Measurements from ENCODE around the gene LEMD2.

LEMD2 gene

GRCh38 chr6:33756211-33756954 lies 32.5 kb downstream of the LEMD2 start:
- ATAC-seq (replicated peaks) = no peak
- H3K9me3 Mint-ChIP-seq = no peaks in the 10 kb centered on the region
- H3K4me3 Mint-ChIP-seq = no peak overlapping the region
- H3K4me1 Mint-ChIP-seq = peaks cover 0 to 3% of the 10 kb centered on the region in 2 donors
- no peak for DNase-seq
- no peaks in the 10 kb centered on the region for H3K36me3 Mint-ChIP-seq
- peaks cover 0 to 14% of the 10 kb centered on the region in 2 donors for H3K27me3 Mint-ChIP-seq
- H3K27ac Mint-ChIP-seq = no peak overlapping the region

DNA sequence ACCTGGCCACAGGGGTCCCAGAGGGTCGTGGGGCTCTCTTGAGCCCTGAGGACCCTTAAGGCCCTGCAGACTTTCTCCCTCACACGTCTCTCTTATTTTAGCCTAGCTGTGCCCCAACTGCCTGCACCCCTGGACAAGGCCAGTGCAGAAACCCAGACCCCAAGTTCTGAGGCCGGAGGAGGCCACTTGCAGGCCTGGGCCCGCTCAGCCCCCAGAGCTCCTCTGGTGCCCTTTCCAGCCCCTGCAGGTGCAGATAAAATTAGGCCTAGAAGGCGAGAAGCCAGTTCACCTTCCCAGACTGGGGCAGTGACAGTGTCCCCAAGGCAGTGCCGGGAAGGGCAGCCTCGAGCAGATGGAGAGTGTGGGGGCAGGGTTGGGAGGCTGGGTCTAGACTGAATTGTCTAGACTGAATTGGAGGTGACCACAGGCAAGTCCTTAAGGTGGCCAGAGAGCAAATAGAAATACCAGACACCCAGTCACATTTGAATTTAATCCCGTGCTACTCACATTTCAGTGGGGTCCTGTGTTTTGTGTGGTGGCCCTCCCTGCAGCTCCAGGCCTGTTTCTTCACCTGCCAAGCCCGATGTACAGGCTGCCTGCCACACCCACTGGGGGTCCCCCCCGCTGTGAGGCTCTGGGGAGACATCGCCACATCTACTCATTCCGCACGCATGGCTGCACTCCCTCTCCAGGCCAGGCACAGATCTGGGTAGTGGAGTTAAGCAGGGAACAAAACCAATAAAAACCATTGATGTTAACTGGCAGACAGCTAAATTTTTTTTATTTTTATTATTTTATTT lies 33.7 kb downstream of the LEMD2 start:
- DNase-seq (no peak), ATAC-seq (replicated peaks) (no peak)
- Mint-ChIP-seq H3K27ac (no peak overlapping the region), H3K27me3 (peaks cover 0 to 14% of the 10 kb centered on the region in 2 donors), H3K4me3 (no peak overlapping the region), H3K4me1 (peaks cover 0 to 3% of the 10 kb centered on the region in 2 donors), H3K36me3 (no peaks in the 10 kb centered on the region), H3K9me3 (no peaks in the 10 kb centered on the region)

DNA sequence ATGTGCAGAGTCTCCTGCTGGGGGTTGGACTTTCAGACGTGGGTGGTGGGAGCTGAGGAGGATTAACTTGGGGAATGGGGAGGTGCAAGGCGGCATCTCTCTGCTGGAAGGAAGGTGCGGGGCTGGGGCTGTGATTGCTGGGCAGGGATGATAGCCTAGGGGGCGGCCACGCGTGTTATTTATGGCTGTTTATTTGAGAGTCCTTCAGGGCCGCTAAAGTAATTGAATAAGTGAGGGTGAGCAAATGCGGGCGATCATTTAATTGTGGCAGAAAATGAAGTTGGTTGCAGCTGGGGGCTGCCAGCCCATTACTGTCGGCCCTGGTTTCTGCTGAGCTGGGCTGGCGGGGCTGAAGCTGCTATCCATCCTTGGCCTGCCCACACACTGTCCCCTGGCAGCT lies 34.7 kb downstream of the LEMD2 start:
- no peaks in the 10 kb centered on the region for H3K9me3 Mint-ChIP-seq
- peaks cover 0 to 3% of the 10 kb centered on the region in 2 donors for H3K4me1 Mint-ChIP-seq
- ATAC-seq (replicated peaks) (no peak), DNase-seq (no peak)
- no peak overlapping the region for H3K27ac Mint-ChIP-seq
- no peaks in the 10 kb centered on the region for H3K36me3 Mint-ChIP-seq
- H3K27me3 Mint-ChIP-seq = peaks cover 0 to 16% of the 10 kb centered on the region in 2 donors
- no peak overlapping the region for H3K4me3 Mint-ChIP-seq

DNA sequence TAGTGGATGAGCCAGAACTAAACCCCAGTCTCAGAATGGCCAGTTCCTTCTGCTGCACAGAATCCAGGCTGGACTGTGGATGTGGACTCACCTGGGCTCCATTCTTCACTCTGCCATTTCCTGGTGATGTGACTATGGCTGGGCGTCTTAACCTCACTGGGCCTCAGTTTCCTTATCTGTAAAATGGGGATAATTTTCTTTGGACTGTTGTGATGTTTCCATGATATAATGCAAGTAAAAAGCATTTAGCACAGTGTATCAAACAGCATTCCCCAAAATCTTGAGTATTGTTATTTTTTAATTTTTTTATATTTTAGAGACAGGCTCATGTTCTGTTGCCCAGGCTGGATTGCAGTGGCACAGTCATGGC lies 36.3 kb downstream of the LEMD2 start:
- DNase-seq (no peak), ATAC-seq (replicated peaks) (no peak)
- Mint-ChIP-seq H3K9me3 (no peaks in the 10 kb centered on the region), H3K27me3 (peaks cover 7 to 23% of the 10 kb centered on the region in 2 donors), H3K27ac (no peak overlapping the region), H3K4me3 (no peak overlapping the region), H3K4me1 (peaks cover 0 to 3% of the 10 kb centered on the region in 2 donors), H3K36me3 (no peaks in the 10 kb centered on the region)

DNA sequence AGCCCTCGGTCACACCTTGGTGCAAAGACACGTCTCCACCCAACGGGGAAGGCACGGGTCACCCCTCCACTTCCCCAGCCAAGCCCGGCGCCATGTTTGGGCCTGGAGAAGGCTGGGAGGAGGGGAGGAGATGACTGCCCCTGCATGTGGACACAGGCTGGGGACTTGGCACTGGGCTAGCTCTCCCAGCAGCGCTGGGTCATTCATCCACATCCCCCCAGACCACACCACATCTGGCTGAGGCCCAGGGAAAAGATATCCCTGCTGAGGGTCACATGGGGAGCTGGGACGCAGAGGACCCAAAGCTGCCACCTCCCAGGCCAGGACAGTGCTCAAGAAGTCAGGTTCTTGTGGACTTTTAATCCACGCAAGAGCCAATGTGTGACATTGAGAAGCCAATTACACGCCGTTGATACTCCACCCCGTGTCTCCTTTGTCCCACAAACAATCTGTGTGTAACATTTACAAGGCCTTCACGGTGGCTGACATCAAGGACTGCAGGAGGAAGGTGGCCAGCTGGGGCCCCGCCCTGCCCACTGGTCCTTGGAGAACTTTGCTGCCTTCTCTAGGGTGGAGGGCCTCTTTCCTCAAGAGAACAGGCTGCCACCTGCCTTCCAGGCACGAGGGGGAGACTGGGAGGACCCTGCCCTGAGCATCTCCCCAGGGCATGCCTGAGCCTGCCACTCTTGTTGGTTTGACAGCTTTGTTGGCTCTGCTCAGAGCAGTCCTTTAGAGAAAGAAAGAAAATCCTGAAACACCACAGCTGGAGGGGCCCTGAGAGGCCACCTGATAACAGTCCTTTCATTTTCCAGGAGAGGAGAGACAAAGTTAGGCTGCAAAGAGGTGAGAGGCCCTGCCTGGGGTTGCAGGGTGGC lies 36.9 kb downstream of the LEMD2 start:
- Mint-ChIP-seq H3K4me3 (no peak overlapping the region), H3K36me3 (no peaks in the 10 kb centered on the region), H3K4me1 (peaks cover 0 to 3% of the 10 kb centered on the region in 2 donors), H3K9me3 (no peaks in the 10 kb centered on the region), H3K27me3 (peaks cover 13 to 24% of the 10 kb centered on the region in 2 donors), H3K27ac (no peak overlapping the region)
- DNase-seq (no peak), ATAC-seq (replicated peaks) (no peak)

DNA sequence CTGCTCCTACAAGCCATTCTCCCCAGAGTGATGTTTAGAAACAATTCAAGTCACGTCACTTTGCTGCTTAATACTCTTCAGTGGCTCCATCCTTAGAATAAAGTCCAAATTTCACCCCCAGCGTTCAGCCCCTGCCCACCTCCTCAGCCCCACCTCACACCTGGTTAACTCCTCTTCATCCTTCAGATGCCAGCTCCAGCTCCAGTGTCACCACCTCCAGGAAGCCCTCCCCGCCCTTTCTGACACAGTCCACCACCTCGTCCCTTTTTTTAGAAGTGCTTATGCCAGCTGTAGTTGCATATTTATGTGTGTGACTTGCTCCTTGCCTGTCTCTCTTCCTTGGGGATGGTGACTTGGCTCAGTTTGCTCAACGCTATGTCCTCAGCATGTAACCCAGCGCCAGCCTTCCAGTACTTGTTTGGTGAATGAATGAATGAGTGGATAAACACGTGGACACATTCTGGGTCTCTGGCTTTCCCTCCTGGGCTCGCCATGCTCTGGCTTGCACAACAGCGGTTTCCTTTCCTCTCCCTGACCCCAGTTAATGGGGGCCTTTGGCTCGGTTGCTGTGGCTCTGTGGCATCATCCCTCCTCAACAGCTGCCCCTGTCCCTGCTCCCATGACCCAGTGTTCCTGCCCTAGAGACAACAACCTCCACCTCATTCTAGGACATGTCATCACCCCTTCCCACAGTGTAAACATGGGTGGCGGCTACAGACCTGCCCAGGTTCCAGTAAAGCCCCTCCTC lies 38.5 kb downstream of the LEMD2 start:
- peak overlapping the region; percentile 6 for H3K27ac Mint-ChIP-seq
- ATAC-seq (replicated peaks) = no peak
- DNase-seq = no peak
- peaks cover 0 to 3% of the 10 kb centered on the region in 2 donors for H3K4me1 Mint-ChIP-seq
- H3K36me3 Mint-ChIP-seq = no peaks in the 10 kb centered on the region
- no peaks in the 10 kb centered on the region for H3K9me3 Mint-ChIP-seq
- H3K27me3 Mint-ChIP-seq = peaks cover 15 to 17% of the 10 kb centered on the region in 2 donors
- no peak overlapping the region for H3K4me3 Mint-ChIP-seq

- Mint-ChIP-seq H3K27ac (no peak overlapping the region), H3K4me3 (no peak overlapping the region)
Observed at GRCh38 chr6:33749401-33749800, 39.5 kb downstream of the LEMD2 start.

GRCh38 chr6:33748841-33749240 lies 40.1 kb downstream of the LEMD2 start:
- no peak overlapping the region for H3K4me3 Mint-ChIP-seq
- peaks cover 15 to 18% of the 10 kb centered on the region in 2 donors for H3K27me3 Mint-ChIP-seq
- ATAC-seq (replicated peaks) = no peak
- no peaks in the 10 kb centered on the region for H3K36me3 Mint-ChIP-seq
- H3K4me1 Mint-ChIP-seq = peaks cover 3 to 7% of the 10 kb centered on the region in 2 donors
- H3K9me3 Mint-ChIP-seq = no peaks in the 10 kb centered on the region
- H3K27ac Mint-ChIP-seq = no peak overlapping the region
- DNase-seq = no peak

More at GRCh38 chr6:33749401-33749800, 39.5 kb downstream of the LEMD2 start:
- no peaks in the 10 kb centered on the region for H3K36me3 Mint-ChIP-seq
- no peak for ATAC-seq (replicated peaks)
- DNase-seq = no peak
- H3K4me1 Mint-ChIP-seq = peaks cover 0 to 2% of the 10 kb centered on the region in 2 donors
- peaks cover 15 to 18% of the 10 kb centered on the region in 2 donors for H3K27me3 Mint-ChIP-seq
- no peaks in the 10 kb centered on the region for H3K9me3 Mint-ChIP-seq

GRCh38 chr6:33747823-33748222 lies 41.1 kb downstream of the LEMD2 start:
- Mint-ChIP-seq H3K36me3 (no peaks in the 10 kb centered on the region), H3K4me3 (no peak overlapping the region), H3K4me1 (peaks cover 3 to 7% of the 10 kb centered on the region in 2 donors), H3K27ac (no peak overlapping the region), H3K9me3 (no peaks in the 10 kb centered on the region), H3K27me3 (peaks cover 17 to 24% of the 10 kb centered on the region in 2 donors)
- DNase-seq (no peak), ATAC-seq (replicated peaks) (no peak)

DNA sequence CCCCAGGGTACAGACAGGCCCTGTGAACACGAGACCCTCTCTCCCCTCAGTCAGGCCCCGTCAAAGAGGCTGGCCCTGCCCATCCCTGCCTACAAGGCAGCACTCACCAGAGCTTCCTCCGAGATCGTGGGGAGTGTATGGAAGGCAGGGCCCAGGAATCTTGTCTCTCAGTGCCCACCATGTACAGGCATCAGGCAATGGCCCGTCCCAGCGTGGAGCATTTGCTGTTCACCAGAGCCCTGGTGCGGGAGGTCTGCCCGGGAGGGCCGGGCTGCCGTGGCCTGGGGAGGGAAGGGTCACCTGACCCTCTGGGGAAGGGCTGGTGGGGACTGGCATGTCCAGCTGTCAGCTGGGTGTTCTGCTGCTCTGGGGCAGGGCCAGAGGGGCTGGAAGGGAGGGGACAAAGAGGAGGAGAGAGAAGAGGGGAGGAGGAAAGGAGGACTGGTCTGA lies 42.3 kb downstream of the LEMD2 start, which contains the start of gene IP6K3:
Gene IP6K3 (minus strand): TSS at position 255 of the 450 bp plus-strand sequence. CDS start 11,429 bp downstream, outside the sequence.
- ATAC-seq (replicated peaks) (no peak), DNase-seq (no peak)
- H3K36me3 Mint-ChIP-seq = no peaks in the 10 kb centered on the region
- no peaks in the 10 kb centered on the region for H3K9me3 Mint-ChIP-seq
- peaks cover 3 to 7% of the 10 kb centered on the region in 2 donors for H3K4me1 Mint-ChIP-seq
- H3K27me3 Mint-ChIP-seq = peaks cover 26 to 33% of the 10 kb centered on the region in 2 donors
- peak within 1 kb of the TSS; percentile 10 for H3K27ac Mint-ChIP-seq
- H3K4me3 Mint-ChIP-seq = no peak within 1 kb of the TSS

GRCh38 chr6:33746036-33746600 lies 42.8 kb downstream of the LEMD2 start:
- Mint-ChIP-seq H3K4me1 (peaks cover 3 to 7% of the 10 kb centered on the region in 2 donors), H3K27ac (no peak overlapping the region)
- ATAC-seq (replicated peaks) = no peak

DNA sequence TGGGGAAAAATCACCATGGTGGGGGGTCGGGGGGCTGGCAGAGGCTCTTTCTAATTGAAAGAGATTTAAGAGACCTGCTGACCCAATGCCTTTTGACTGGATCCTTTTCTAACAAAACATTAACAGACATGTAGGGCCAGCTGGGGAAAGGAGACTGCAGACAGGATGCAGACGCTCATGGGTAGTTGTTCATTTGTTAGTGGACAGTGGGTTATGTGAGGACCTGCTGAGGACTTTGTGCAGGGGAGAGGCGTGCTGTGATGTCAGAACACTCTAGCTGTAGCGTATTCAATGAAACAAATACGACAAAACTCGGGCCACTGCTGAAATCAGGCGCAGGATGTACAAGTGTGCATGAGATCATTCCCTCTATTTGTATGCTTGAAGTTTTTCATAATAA lies 43.4 kb downstream of the LEMD2 start:
- Mint-ChIP-seq H3K36me3 (no peaks in the 10 kb centered on the region), H3K9me3 (no peaks in the 10 kb centered on the region), H3K27ac (no peak overlapping the region), H3K4me1 (peaks cover 3 to 7% of the 10 kb centered on the region in 2 donors), H3K4me3 (no peak overlapping the region), H3K27me3 (peaks cover 26 to 33% of the 10 kb centered on the region in 2 donors)
- DNase-seq (no peak), ATAC-seq (replicated peaks) (no peak)

More at GRCh38 chr6:33746036-33746600, 42.8 kb downstream of the LEMD2 start:
- DNase-seq = no peak
- Mint-ChIP-seq H3K36me3 (no peaks in the 10 kb centered on the region), H3K4me3 (no peak overlapping the region), H3K27me3 (peaks cover 26 to 33% of the 10 kb centered on the region in 2 donors), H3K9me3 (no peaks in the 10 kb centered on the region)

DNA sequence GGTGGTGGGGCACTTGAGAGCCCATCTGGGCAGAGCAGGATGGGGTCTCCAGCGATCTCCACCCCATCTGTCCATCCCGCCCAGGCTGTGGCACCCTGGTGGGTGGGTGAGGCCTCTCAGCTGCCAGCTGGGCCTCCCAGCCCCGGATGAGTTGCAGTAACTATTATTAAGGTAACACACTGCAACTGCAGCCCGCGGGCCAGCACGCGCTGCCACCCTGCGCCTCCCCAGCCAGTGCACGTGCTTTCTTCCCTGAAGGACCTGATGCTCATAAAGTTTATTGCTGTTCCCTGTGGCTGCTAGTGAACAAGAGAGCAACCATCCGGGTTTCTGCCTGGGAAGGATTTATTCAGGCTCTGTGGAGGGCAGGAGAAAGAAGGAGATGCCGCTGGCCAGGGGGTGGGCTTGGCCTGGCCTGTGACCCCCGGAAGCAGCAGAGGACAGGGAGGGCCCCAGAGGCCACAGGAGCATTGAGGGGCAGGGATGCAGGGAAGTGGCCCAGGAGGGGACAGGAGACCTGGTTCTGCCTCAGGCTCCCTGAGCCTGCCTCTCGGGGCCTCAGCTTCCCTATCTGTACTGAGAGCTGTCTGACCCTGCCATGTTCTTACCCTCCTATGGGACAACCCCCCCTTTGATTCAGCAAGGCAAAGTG lies 43.9 kb downstream of the LEMD2 start:
- H3K4me1 Mint-ChIP-seq = peaks cover 3 to 7% of the 10 kb centered on the region in 2 donors
- no peak for ATAC-seq (replicated peaks)
- peaks cover 26 to 33% of the 10 kb centered on the region in 2 donors for H3K27me3 Mint-ChIP-seq
- no peaks in the 10 kb centered on the region for H3K9me3 Mint-ChIP-seq
- H3K36me3 Mint-ChIP-seq = no peaks in the 10 kb centered on the region
- no peak overlapping the region for H3K27ac Mint-ChIP-seq
- DNase-seq = no peak
- H3K4me3 Mint-ChIP-seq = no peak overlapping the region
